ENCODE results near the gene ELP4. TPM values are rescaled to one million over a fixed set of nuclear protein-coding genes. Genes with fewer than 3 reads are reported as not detected.

ELP4 gene
- polyA plus RNA-seq, 3 donors: 6.0 to 17.8 (median 16.4) TPM

DNA sequence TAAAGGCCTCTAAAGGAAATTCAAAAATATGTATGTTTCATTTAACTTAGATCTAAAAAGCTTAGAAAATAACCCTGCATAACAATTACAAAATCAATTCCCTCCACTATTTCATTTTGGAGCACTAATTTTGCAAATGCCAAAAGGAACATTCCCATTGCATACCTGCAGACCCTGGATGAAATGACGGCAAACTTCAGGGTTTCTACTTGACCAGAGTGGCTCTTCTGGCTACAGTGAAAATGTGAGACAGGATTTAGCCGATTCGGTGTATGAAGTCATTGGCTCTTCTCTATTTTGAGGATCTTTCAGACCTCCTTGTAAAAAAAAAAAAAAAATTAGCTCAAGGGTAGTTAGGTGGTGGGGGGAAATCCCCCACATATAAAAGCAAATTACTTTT is 257.5 kb downstream of the ELP4 start:
- Histone ChIP-seq H3K4me3 (replicated peaks in 1 of 3; ENCODE audit: low read depth in 2 of 3, low read length in 3 of 3) (no peak overlapping the region), H3K27me3 (ENCODE audit: control insufficient read depth in 2 of 2, insufficient read depth in 2 of 2, low read length in 2 of 2) (no peaks in the 10 kb centered on the region), H3K4me2 (replicated peaks; ENCODE audit: extremely low read depth, low read length, poor library complexity, severe bottlenecking) (no peak overlapping the region), H3K9me3 (replicated peaks in 1 of 2; ENCODE audit: control insufficient read depth in 1 of 2, insufficient read depth in 1 of 2, low read length in 2 of 2) (no peaks in the 10 kb centered on the region), H3K4me1 (ENCODE audit: control insufficient read depth in 1 of 2, insufficient read depth in 2 of 2, low read length in 2 of 2) (no peaks in the 10 kb centered on the region), H3K79me2 (ENCODE audit: insufficient read depth, low read length) (no peaks in the 10 kb centered on the region), H2AFZ (ENCODE audit: insufficient read depth, low read depth, low read length, poor library complexity, severe bottlenecking) (no peak overlapping the region), H3K9ac (ENCODE audit: insufficient read depth, low read length, poor library complexity, severe bottlenecking) (no peak overlapping the region), H3K27ac (ENCODE audit: low read depth in 1 of 2, low read length in 2 of 2) (no peak overlapping the region), H3K36me3 (replicated peaks in 1 of 2; ENCODE audit: control insufficient read depth in 1 of 2, insufficient read depth in 2 of 2, low read length in 2 of 2) (no peaks in the 10 kb centered on the region), H4K20me1 (ENCODE audit: insufficient read depth, low read length) (no peaks in the 10 kb centered on the region)
- no peaks in the 10 kb centered on the region for H3K36me3 Mint-ChIP-seq
- TF ChIP-seq, protein P1, sequence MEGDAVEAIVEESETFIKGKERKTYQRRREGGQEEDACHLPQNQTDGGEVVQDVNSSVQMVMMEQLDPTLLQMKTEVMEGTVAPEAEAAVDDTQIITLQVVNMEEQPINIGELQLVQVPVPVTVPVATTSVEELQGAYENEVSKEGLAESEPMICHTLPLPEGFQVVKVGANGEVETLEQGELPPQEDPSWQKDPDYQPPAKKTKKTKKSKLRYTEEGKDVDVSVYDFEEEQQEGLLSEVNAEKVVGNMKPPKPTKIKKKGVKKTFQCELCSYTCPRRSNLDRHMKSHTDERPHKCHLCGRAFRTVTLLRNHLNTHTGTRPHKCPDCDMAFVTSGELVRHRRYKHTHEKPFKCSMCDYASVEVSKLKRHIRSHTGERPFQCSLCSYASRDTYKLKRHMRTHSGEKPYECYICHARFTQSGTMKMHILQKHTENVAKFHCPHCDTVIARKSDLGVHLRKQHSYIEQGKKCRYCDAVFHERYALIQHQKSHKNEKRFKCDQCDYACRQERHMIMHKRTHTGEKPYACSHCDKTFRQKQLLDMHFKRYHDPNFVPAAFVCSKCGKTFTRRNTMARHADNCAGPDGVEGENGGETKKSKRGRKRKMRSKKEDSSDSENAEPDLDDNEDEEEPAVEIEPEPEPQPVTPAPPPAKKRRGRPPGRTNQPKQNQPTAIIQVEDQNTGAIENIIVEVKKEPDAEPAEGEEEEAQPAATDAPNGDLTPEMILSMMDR (IDR thresholded peaks at IDR 0.05): no peak
- H3K9me3 Mint-ChIP-seq: no peaks in the 10 kb centered on the region
- H3K27me3 Mint-ChIP-seq (ENCODE audit: low read depth in 3 of 3): no peaks in the 10 kb centered on the region
- WGBS (ENCODE audit: insufficient coverage): no CpG with 5 or more reads among the region's 3 CpGs
- no peak for DNase-seq
- no peak overlapping the region for H3K27ac Mint-ChIP-seq
- intact Hi-C loops (cut with micrococcal nuclease): no loop called here
- no peak overlapping the region for H3K4me3 Mint-ChIP-seq
- no peaks in the 10 kb centered on the region for H3K4me1 Mint-ChIP-seq

DNA sequence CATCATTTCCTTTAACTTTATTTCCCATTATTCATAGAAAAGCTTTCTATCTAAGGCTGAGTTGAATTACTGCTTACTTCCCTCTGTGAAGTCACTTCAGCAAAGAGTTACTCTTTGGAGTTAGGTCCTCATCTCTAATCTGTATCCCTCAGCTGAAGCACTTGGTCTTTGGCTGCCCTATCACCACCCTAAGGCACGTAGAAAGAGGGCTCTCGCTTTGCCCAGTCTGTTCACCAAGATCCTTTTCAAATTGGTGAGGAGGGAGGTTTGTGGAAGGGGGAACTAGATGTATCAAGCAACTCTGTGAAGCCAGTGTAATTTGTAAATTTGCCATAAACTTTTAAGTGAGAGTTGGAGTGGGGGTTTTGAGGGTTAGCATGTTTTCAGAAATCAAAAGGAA is 258.1 kb downstream of the ELP4 start:
- H3K4me2 ChIP-seq (replicated peaks; ENCODE audit: extremely low read depth, low read length, poor library complexity, severe bottlenecking): no peak overlapping the region
- no peak overlapping the region for H3K9ac ChIP-seq (ENCODE audit: insufficient read depth, low read length, poor library complexity, severe bottlenecking)
- H3K27ac ChIP-seq (ENCODE audit: low read depth in 1 of 2, low read length in 2 of 2): no peak overlapping the region
- no peaks in the 10 kb centered on the region for H3K36me3 ChIP-seq (replicated peaks in 1 of 2; ENCODE audit: control insufficient read depth in 1 of 2, insufficient read depth in 2 of 2, low read length in 2 of 2)
- no peaks in the 10 kb centered on the region for H3K79me2 ChIP-seq (ENCODE audit: insufficient read depth, low read length)
- no peak overlapping the region for H3K27ac Mint-ChIP-seq
- TF ChIP-seq, protein P1 (IDR thresholded peaks at IDR 0.05): no peak
- no peaks in the 10 kb centered on the region for H3K4me1 Mint-ChIP-seq
- H3K4me1 ChIP-seq (ENCODE audit: control insufficient read depth in 1 of 2, insufficient read depth in 2 of 2, low read length in 2 of 2): no peaks in the 10 kb centered on the region
- no peaks in the 10 kb centered on the region for H3K9me3 ChIP-seq (replicated peaks in 1 of 2; ENCODE audit: control insufficient read depth in 1 of 2, insufficient read depth in 1 of 2, low read length in 2 of 2)
- H3K9me3 Mint-ChIP-seq: no peaks in the 10 kb centered on the region
- H2AFZ ChIP-seq (ENCODE audit: insufficient read depth, low read depth, low read length, poor library complexity, severe bottlenecking): no peak overlapping the region
- intact Hi-C loops (cut with micrococcal nuclease): no loop called here
- peaks cover 0 to 1% of the 10 kb centered on the region in 2 donors for H3K36me3 Mint-ChIP-seq
- no CpG with 5 or more reads among the region's 2 CpGs for WGBS (ENCODE audit: insufficient coverage)
- no peaks in the 10 kb centered on the region for H3K27me3 ChIP-seq (ENCODE audit: control insufficient read depth in 2 of 2, insufficient read depth in 2 of 2, low read length in 2 of 2)
- no peak for DNase-seq
- no peaks in the 10 kb centered on the region for H4K20me1 ChIP-seq (ENCODE audit: insufficient read depth, low read length)
- peaks cover 0 to 1% (median 0%) of the 10 kb centered on the region in 3 donors for H3K27me3 Mint-ChIP-seq (ENCODE audit: low read depth in 3 of 3)
- no peak overlapping the region for H3K4me3 ChIP-seq (replicated peaks in 1 of 3; ENCODE audit: low read depth in 2 of 3, low read length in 3 of 3)
- H3K4me3 Mint-ChIP-seq: no peak overlapping the region

Measured in CD14-positive monocyte (primary cell).